Measurements from ENCODE around the gene MB21D2. TPM values are rescaled to one million over a fixed set of nuclear protein-coding genes. Genes with fewer than 3 reads are reported as not detected.
A peak's percentile ranks its signal among the peaks of the same experiment; 100 is the strongest.

Gene MB21D2
- polyA plus RNA-seq, 1 donor (not counting 4 experiments of a cell fraction or from before 2014, with no cell fraction given) = 9.0 TPM

GRCh38 chr3:192848371-192849233 is 69.1 kb downstream of the MB21D2 start:
- H3K79me2 ChIP-seq (ENCODE audit: control insufficient read depth, insufficient read depth, low read length) = peaks cover 31% of the 10 kb centered on the region
- TF ChIP-seq EZH2 (IDR thresholded peaks at IDR 0.05; ENCODE audit: low read length) = no peak
- TF ChIP-seq CTCF (optimal IDR thresholded peaks at IDR 0.05 in 1 of 3, IDR thresholded peaks at IDR 0.05 in 1 of 3, conservative IDR thresholded peaks at IDR 0.05 in 1 of 3; ENCODE audit: extremely low read depth in 1 of 3, insufficient read depth in 2 of 3, low read length in 3 of 3) = no peak
- FAIRE-seq (no peak), DNase-seq (ENCODE audit: low read depth, low spot score) (no peak)
- peaks cover 2% of the 10 kb centered on the region for H3K9me1 ChIP-seq (ENCODE audit: control insufficient read depth, extremely low read depth, insufficient read depth, low read length)
- dilution Hi-C loops (cut with MboI; ENCODE audit: extremely low pct_ligation_motif_present, low sequenced_read_pairs) = no loop called here
- H3K36me3 ChIP-seq (ENCODE audit: control insufficient read depth in 2 of 2, extremely low read depth in 1 of 2, insufficient read depth in 2 of 2, low read length in 2 of 2) = no peaks in the 10 kb centered on the region
- no peaks in the 10 kb centered on the region for H4K20me1 ChIP-seq (ENCODE audit: control insufficient read depth, extremely low read depth, insufficient read depth, low read length)
- no peak overlapping the region for H3K9ac ChIP-seq (ENCODE audit: control insufficient read depth, extremely low read depth, insufficient read depth, low read length)
- H3K9me3 ChIP-seq (ENCODE audit: control insufficient read depth, low read depth, low read length) = no peaks in the 10 kb centered on the region
- H2AFZ ChIP-seq (ENCODE audit: control insufficient read depth, low read length) = no peak overlapping the region
- no peak overlapping the region for H3K4me3 ChIP-seq (ENCODE audit: control insufficient read depth in 2 of 3, extremely low read depth in 1 of 3, insufficient read depth in 2 of 3, low read depth in 1 of 3, low read length in 3 of 3)
- H3K4me1 ChIP-seq (ENCODE audit: control insufficient read depth, extremely low read depth, insufficient read depth, low read length) = peaks cover 38% of the 10 kb centered on the region
- no peak overlapping the region for H3K27ac ChIP-seq (ENCODE audit: control insufficient read depth, insufficient read depth, low read length)
- H3K4me2 ChIP-seq (ENCODE audit: control insufficient read depth, extremely low read depth, insufficient read depth, low read depth, low read length) = peak overlapping the region; percentile 14
- no peaks in the 10 kb centered on the region for H3K27me3 ChIP-seq (ENCODE audit: control insufficient read depth, extremely low read depth, insufficient read depth, low read length)

GRCh38 chr3:192847941-192848340 is 69.7 kb downstream of the MB21D2 start:
- Histone ChIP-seq H3K79me2 (ENCODE audit: control insufficient read depth, insufficient read depth, low read length) (peaks cover 31% of the 10 kb centered on the region), H3K4me3 (ENCODE audit: control insufficient read depth in 2 of 3, extremely low read depth in 1 of 3, insufficient read depth in 2 of 3, low read depth in 1 of 3, low read length in 3 of 3) (no peak overlapping the region), H4K20me1 (ENCODE audit: control insufficient read depth, extremely low read depth, insufficient read depth, low read length) (no peaks in the 10 kb centered on the region), H3K27ac (ENCODE audit: control insufficient read depth, insufficient read depth, low read length) (no peak overlapping the region), H3K27me3 (ENCODE audit: control insufficient read depth, extremely low read depth, insufficient read depth, low read length) (no peaks in the 10 kb centered on the region), H3K36me3 (ENCODE audit: control insufficient read depth in 2 of 2, extremely low read depth in 1 of 2, insufficient read depth in 2 of 2, low read length in 2 of 2) (no peaks in the 10 kb centered on the region), H3K4me1 (ENCODE audit: control insufficient read depth, extremely low read depth, insufficient read depth, low read length) (peaks cover 38% of the 10 kb centered on the region), H3K9me3 (ENCODE audit: control insufficient read depth, low read depth, low read length) (no peaks in the 10 kb centered on the region), H2AFZ (ENCODE audit: control insufficient read depth, low read length) (no peak overlapping the region), H3K9ac (ENCODE audit: control insufficient read depth, extremely low read depth, insufficient read depth, low read length) (no peak overlapping the region), H3K9me1 (ENCODE audit: control insufficient read depth, extremely low read depth, insufficient read depth, low read length) (peaks cover 2% of the 10 kb centered on the region), H3K4me2 (ENCODE audit: control insufficient read depth, extremely low read depth, insufficient read depth, low read depth, low read length) (no peak overlapping the region)
- FAIRE-seq = no peak
- DNase-seq (ENCODE audit: low read depth, low spot score) = no peak
- dilution Hi-C loops (cut with MboI; ENCODE audit: extremely low pct_ligation_motif_present, low sequenced_read_pairs) = no loop called here
- TF ChIP-seq CTCF (optimal IDR thresholded peaks at IDR 0.05 in 1 of 3, IDR thresholded peaks at IDR 0.05 in 1 of 3, conservative IDR thresholded peaks at IDR 0.05 in 1 of 3; ENCODE audit: extremely low read depth in 1 of 3, insufficient read depth in 2 of 3, low read length in 3 of 3) (no peak), EZH2 (IDR thresholded peaks at IDR 0.05; ENCODE audit: low read length) (no peak)
